Upper lobe of left lung (tissue), 6 donors: ENCODE results near the gene HAP1. TPM values are rescaled to one million over a fixed set of nuclear protein-coding genes. Genes with fewer than 3 reads are reported as not detected.

ENCODE experiments used
- ATAC-seq, 2 donors: fragments of 200-7000 bp; cut with Tn5 transposase; one replicate each; pipeline ENCODE4 v1.9.1; 2022; ENCODE audit warnings: mild to moderate bottlenecking in 2 of 2, moderate library complexity in 2 of 2; ENCODE audit not compliant: low FRiP score in 2 of 2
- DNase-seq, 2 donors: peaks; one replicate each; pipeline ENCODE4 v3.0.0-alpha.2; 2019 to 2020
- H3K27ac ChIP-seq, 4 donors: fragments of 200-600 bp; sonication (generic); one replicate each; pipeline ENCODE4 v1.5.1; 2016 to 2019
- H3K27me3 ChIP-seq, 4 donors: fragments of 200-600 bp; sonication (generic); one replicate each; pipeline ENCODE4 v1.5.1; 2017 to 2019
- H3K36me3 ChIP-seq, 4 donors: fragments of 200-600 bp; sonication (generic); one replicate each; pipeline ENCODE4 v1.5.1; 2016 to 2019
- H3K4me1 ChIP-seq, 4 donors: fragments of 200-600 bp; sonication (generic); one replicate each; pipeline ENCODE4 v1.5.1; 2018 to 2019
- H3K4me3 ChIP-seq, 4 donors: fragments of 200-600 bp; sonication (generic); one replicate each; pipeline ENCODE4 v1.5.1; 2017 to 2019; ENCODE audit warnings: mild to moderate bottlenecking in 2 of 4, moderate library complexity in 1 of 4
- H3K9me3 ChIP-seq, 4 donors: fragments of 200-600 bp; sonication (generic); one replicate each; pipeline ENCODE4 v1.5.1; 2018 to 2019
- EP300 ChIP-seq, 4 donors: sonication (generic); formaldehyde crosslinking; IDR thresholded peaks; one replicate each; pipeline ENCODE4 v1.5.1; 2017; ENCODE audit warnings: antibody characterized with exemption in 4 of 4, control low read depth in 2 of 4
- POLR2A ChIP-seq, 4 donors: fragments of 450-650 bp; IDR thresholded peaks; one replicate each; pipeline ENCODE4 v1.5.1; 2016 to 2017; ENCODE audit warnings: antibody characterized with exemption in 4 of 4, mild to moderate bottlenecking in 2 of 4
- POLR2AphosphoS5 ChIP-seq, 2 donors: sonication (generic); formaldehyde crosslinking; IDR thresholded peaks; one replicate each; pipeline ENCODE4 v1.5.1; 2017; ENCODE audit warnings: antibody characterized with exemption in 2 of 2
- WGBS, 2 donors: methylation state at CpG; one replicate each; pipeline ENCODE4 v1.1.5; 2017 to 2018; 5-methylcytosine and 5-hydroxymethylcytosine counted together
- total RNA-seq, 6 donors: library from RNA; depleted of rRNA in 4 of 6; stranded (reverse); fragments of >200 nt in 4 of 6; gene quantifications; one replicate each; pipeline versions ENCODE4 v1.1.0 to v1.2.1, GENCODE V29; 2016 to 2021
- TF ChIP-seq, protein P1 (sequence below), 6 experiments: fragments of 450-650 bp in 4 of 6; fragments of 200-600 bp in 2 of 6; sonication (generic) in 2 of 6; IDR thresholded peaks; one replicate each; pipeline ENCODE4 v1.5.1; 2016 to 2019; ENCODE audit warnings: antibody characterized with exemption in 6 of 6
- donor health status: DM: no; HTN: no; CAD: no; lungs with moderate emphysema.
- donor health status: DM: no; HTN: yes; CAD: no; lungs with severe emphysema.

Gene HAP1
- total RNA-seq, 6 donors from 2014 or later, result 0.14 to 1.0 (median 0.59) TPM; not detected in 2

DNA sequence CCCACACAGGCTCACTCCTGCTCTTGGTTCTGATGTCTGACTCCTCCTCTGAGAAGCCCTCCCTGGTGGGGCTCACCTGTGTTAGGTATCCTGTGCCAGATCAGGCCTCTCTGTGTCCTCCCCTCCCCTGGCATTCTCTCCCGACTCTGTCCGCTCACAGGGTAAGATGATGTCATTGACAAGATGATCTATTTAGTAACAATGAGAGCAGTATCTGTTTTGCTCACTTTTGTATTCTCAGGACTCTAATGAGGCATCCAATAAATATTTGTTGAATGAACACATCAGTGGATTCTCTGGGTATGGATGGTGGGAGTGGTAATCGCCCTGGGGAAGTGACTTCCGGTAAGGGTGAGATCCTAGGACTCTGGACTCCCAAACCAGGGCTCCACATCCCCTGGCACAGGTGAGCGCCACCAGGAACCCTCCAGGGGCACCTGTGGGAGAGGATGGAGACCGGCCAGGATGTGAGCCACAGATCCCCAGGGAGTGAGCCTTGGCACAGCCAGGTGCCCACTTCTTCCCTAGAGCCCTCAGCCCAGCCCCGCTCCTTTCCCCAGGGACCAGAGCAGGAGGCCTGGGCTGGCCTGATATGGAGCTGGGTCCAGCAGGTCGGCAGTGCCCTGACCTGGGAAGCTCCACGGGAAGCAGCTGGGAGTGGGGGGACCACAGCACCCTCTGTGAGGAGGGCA is 5.4 kb upstream of the HAP1 start:
- no peak overlapping the region for H3K4me3 ChIP-seq
- H3K9me3 ChIP-seq, result no peaks in the 10 kb centered on the region
- ATAC-seq (no peak), DNase-seq (no peak)
- H3K27ac ChIP-seq, result no peak overlapping the region
- no peak for TF ChIP-seq POLR2AphosphoS5 (IDR thresholded peaks at IDR 0.05)
- TF ChIP-seq, protein P1, sequence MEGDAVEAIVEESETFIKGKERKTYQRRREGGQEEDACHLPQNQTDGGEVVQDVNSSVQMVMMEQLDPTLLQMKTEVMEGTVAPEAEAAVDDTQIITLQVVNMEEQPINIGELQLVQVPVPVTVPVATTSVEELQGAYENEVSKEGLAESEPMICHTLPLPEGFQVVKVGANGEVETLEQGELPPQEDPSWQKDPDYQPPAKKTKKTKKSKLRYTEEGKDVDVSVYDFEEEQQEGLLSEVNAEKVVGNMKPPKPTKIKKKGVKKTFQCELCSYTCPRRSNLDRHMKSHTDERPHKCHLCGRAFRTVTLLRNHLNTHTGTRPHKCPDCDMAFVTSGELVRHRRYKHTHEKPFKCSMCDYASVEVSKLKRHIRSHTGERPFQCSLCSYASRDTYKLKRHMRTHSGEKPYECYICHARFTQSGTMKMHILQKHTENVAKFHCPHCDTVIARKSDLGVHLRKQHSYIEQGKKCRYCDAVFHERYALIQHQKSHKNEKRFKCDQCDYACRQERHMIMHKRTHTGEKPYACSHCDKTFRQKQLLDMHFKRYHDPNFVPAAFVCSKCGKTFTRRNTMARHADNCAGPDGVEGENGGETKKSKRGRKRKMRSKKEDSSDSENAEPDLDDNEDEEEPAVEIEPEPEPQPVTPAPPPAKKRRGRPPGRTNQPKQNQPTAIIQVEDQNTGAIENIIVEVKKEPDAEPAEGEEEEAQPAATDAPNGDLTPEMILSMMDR (IDR thresholded peaks at IDR 0.05), result no peak
- no peak for TF ChIP-seq EP300 (IDR thresholded peaks at IDR 0.05)
- no peak for TF ChIP-seq POLR2A (IDR thresholded peaks at IDR 0.05)
- H3K27me3 ChIP-seq, result peaks cover 2 to 11% (median 6%) of the 10 kb centered on the region in 4 donors
- peaks cover 4 to 16% (median 7%) of the 10 kb centered on the region in 4 donors for H3K4me1 ChIP-seq
- 76 to 81% methylated on average over 4 to 9 of the region's 9 CpGs for WGBS, 2 donors
- H3K36me3 ChIP-seq, result no peaks in the 10 kb centered on the region

DNA sequence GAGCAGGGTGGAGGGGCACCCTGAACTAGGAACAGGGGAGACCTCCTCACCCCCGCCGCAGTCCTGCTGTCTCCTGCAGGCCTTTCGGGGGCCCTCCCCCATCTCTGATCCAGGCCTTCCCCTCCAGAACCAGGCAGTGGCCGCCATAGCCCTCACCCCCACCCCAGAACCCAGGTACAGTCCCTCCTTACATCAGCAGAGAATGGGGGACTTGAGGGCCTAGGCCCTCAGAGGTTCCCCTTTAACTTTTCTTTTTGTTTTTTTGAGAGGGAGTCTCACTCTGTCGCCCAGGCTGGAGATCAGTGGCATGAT is 4.3 kb upstream of the HAP1 start:
- ATAC-seq (no peak), DNase-seq (no peak)
- TF ChIP-seq POLR2AphosphoS5 (IDR thresholded peaks at IDR 0.05) (no peak), POLR2A (IDR thresholded peaks at IDR 0.05) (no peak), EP300 (IDR thresholded peaks at IDR 0.05) (no peak)
- TF ChIP-seq, protein P1 (IDR thresholded peaks at IDR 0.05), result no peak
- no peaks in the 10 kb centered on the region for H3K36me3 ChIP-seq
- no peak overlapping the region for H3K4me3 ChIP-seq
- peaks cover 2 to 22% (median 16%) of the 10 kb centered on the region in 4 donors for H3K27me3 ChIP-seq
- H3K9me3 ChIP-seq, result no peaks in the 10 kb centered on the region
- WGBS, 2 donors, result 93 to 99% methylated on average over 5 of the region's 5 CpGs
- H3K27ac ChIP-seq, result no peak overlapping the region
- peaks cover 15 to 26% (median 17%) of the 10 kb centered on the region in 4 donors for H3K4me1 ChIP-seq

DNA sequence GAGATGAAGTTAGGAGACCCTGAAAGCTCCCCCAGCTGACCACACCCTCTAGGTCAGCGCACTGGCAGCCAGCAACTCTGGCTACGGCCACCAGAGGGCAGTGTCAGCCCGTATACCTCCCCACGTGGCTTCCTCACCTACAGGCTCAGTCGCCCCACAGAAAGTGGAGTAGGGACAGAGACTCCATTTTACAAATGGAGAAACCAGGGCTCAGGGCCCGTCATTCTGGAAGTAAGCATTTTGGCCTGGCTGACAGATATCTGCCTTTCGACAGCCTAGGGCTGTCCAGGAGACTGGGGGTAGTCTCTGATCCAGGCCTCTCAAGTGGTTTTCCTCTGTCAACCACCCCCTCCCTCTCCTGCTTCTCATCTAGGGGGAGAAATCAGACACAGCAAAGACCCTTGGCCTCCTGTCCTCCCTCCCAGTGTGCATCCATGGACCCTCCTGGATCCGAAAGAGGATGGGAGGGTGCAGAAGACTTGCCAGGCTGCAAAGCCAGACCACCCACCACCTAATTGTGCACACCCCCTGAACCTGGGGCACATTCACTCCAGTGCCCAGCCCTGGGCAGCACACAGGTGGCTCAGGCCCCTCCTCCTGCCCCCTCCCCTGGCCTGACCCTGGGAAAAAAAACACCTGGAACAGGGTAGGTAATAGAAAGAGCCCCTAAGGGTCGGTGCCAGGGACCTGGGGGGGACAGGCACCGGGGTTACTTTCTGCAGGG is 3.8 kb upstream of the HAP1 start:
- ATAC-seq (peak; percentile 90), DNase-seq (peak; percentile 81 to 90)
- Histone ChIP-seq H3K9me3 (no peaks in the 10 kb centered on the region), H3K27ac (no peak overlapping the region), H3K27me3 (peaks cover 2 to 26% (median 20%) of the 10 kb centered on the region in 4 donors), H3K36me3 (no peaks in the 10 kb centered on the region), H3K4me1 (peaks cover 17 to 31% (median 20%) of the 10 kb centered on the region in 4 donors), H3K4me3 (no peak overlapping the region)
- no peak for TF ChIP-seq EP300 (IDR thresholded peaks at IDR 0.05)
- TF ChIP-seq, protein P1 (IDR thresholded peaks at IDR 0.05), result peak; percentile 93 to 99 (median 97)
- 41 to 51% methylated on average over 6 to 8 of the region's 10 CpGs for WGBS, 2 donors

DNA sequence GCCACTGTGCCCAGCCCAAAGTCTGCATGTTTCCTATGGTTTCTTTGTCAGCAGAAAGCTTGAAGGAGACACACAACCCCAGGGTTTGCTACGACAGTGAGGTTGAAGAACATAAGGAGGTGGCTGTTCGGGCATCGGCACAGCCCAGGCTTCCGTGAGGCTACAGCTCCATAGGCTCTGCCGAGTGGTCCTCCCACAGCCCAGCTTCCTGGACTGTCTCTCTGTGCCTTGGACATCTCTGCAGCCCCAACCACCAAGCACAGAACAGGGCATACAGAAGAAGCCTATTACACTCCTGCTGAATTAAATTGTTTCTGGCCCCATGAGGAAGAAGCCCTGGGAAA is 3.2 kb upstream of the HAP1 start:
- Histone ChIP-seq H3K9me3 (no peaks in the 10 kb centered on the region), H3K27ac (no peak overlapping the region), H3K4me3 (no peak overlapping the region), H3K36me3 (no peaks in the 10 kb centered on the region), H3K27me3 (peaks cover 2 to 26% (median 20%) of the 10 kb centered on the region in 4 donors), H3K4me1 (peaks cover 17 to 31% (median 20%) of the 10 kb centered on the region in 4 donors)
- TF ChIP-seq, protein P1 (IDR thresholded peaks at IDR 0.05), result no peak
- TF ChIP-seq POLR2AphosphoS5 (IDR thresholded peaks at IDR 0.05), result no peak
- ATAC-seq (peak in 1 of 2 donors; percentile 1), DNase-seq (no peak)
- WGBS, 2 donors, result 49 to 70% methylated on average over 2 to 5 of the region's 5 CpGs
